RPMI7951 (cell line): ENCODE results near the gene MANSC4. TPM values are rescaled to one million over a fixed set of nuclear protein-coding genes. Genes with fewer than 3 reads are reported as not detected.

Experiments
- DNase-seq: peaks from one replicate; pipeline ENCODE4 v3.0.0-alpha.2; 2012; ENCODE audit warnings: low read depth
- total RNA-seq: library from RNA; depleted of rRNA; stranded (reverse); fragments of >200 nt; shearing (Covaris generic); gene quantifications from 2 replicates; pipeline ENCODE4 v1.2.3, GENCODE V29; 2014

MANSC4 gene
- total RNA-seq, 1 experiment from 2014 or later = not detected

DNA sequence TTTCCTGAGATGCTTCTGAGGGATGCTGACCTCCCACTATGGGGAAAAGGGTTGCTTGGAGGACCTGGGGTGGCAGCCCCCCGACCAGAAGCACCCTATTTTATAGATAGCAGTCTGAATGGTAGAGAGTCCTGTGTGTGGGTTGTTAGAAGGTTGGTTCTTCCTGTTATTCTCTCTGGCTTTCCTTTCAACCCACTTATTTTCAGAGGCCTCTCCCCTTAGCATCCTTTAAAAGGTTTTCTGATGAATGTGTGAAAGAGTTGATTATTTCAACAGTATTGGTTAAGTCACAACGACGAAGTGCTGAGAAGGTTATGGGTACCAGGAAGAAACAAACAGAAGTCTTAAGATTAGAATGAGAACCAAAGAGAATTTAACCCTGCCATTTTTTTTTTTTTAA lies 20.8 kb upstream of the MANSC4 start:
- DNase-seq = no peak

DNA sequence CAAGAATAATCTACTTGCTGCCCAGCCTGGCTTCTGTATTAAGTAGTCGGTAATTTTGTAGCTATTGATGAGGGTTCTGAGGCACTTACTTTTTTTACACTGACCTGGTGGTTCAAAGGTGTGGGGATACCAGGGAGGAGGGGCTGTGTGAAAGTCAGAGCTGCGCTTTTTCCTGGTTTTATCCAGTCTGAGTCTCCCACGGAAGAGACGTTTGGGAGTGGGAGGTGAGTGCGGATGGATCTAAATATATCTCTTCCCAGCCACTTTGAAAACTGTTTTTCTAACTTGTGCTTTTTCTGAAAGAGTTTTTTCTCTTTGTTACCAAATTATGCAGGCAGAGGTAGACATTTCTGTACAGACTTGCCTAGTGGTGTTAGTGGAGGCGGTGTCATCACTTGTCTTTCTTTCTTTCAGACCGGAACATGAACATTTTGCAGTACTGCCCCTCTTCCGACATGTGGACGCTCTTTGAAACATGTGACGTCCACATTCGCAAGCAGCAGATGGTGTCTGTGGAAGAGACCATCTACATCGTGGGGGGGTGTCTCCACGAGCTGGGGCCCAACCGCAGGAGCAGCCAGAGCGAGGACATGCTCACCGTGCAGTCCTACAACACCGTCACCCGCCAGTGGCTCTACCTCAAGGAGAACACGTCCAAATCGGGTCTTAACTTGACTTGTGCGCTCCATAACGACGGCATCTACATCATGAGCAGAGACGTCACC lies 17.4 kb upstream of the MANSC4 start:
- no peak for DNase-seq

- no peak for DNase-seq
Measured at GRCh38 chr12:27796128-27796527, 16.1 kb upstream of the MANSC4 start.

DNA sequence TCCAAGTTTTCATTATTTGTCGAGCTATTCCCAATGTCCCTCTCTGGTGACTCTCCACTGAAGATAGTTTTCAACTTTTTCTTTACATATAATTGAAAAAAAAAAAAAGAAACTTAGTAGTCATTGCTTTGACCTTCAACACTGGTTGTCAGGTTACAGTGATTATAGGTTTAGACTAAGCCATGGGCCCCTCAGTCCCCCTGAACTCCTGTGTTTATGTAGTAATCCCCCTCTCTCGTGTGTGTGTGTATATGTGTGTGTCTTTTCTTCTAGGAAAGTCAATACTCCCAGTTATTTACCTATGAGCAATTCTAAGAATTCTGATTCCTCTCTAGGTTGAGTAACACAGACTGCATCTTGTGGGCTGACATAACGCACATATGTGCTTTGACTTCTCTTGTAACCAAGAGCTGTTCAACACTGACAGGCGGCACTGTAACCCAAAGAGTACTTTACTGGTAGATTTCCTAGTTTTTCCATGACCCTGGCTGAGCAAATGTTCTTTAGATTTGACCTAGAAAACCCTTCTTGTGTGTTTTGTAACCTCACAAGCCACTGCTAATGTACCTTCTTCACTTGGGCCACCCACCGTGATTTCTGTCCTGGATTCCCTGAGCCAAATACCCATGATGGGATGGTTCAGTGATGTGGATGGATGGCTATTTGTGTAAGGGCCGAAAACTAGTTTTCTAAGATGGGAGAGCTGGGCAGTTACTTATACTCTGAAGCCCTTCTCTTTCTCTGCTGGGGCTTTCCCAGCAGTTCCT lies 15.0 kb upstream of the MANSC4 start:
- DNase-seq = no peak

DNA sequence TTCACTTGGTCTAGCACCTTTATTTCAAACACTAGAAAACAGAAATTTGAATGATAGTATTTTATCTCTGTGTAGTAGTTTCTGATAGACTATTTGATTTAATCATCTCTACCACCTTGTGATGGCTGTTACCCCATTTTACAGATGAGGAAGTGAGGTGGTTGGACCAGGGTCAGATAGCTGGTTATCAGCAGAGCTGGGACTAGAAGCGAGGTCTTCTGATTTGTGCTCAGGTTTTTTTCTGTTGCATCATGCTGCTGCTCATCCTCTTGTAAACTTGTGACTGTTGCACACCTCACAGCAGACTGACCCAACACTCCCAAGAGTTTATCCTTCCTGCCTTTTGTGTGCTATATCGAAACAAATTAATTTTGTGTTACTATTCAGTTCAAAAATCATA lies 10.1 kb upstream of the MANSC4 start:
- DNase-seq = no peak

DNA sequence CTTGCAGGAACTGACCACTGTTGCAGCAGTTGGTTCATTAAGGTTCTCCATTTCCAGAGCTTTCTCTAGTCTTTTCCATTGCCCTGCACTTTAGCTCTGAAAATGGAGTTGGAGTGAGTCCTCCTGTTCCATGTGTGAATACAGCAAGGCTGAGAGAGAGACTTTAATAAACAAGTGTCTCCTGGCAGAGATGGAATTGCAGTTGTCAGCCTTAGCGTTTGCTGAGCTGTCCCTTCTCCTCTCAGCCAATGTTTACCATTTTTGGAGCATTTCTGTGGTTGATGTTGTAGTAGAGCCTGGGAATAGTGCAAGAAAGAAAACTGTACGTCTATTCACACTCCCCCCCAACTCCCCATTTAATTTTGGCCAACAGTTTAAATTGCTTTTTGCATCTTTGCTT lies 7.5 kb upstream of the MANSC4 start:
- DNase-seq = no peak

GRCh38 chr12:27785882-27786570 lies 6.0 kb upstream of the MANSC4 start:
- peak; percentile 38 for DNase-seq

DNA sequence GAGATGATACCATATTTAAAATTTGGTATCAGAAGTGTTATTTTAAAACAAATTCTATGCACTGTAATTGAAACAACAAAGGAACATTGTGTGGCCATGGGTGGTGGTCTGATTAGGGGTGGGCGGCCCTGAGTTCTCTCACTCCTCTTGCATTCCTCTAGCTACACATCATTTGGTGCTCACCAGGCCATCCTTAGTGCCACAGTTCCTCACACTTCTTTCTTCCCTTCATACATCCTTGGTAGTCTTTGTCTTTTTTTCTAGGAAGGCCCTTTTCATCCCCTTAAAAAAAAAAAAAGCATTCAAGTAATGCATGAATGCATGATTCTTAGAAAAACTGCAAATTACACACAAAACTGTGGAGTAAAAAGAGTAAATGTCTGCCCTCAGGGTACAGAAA lies 2.4 kb upstream of the MANSC4 start:
- no peak for DNase-seq

GRCh38 chr12:27781680-27782079 lies 1.6 kb upstream of the MANSC4 start:
- DNase-seq = no peak

DNA sequence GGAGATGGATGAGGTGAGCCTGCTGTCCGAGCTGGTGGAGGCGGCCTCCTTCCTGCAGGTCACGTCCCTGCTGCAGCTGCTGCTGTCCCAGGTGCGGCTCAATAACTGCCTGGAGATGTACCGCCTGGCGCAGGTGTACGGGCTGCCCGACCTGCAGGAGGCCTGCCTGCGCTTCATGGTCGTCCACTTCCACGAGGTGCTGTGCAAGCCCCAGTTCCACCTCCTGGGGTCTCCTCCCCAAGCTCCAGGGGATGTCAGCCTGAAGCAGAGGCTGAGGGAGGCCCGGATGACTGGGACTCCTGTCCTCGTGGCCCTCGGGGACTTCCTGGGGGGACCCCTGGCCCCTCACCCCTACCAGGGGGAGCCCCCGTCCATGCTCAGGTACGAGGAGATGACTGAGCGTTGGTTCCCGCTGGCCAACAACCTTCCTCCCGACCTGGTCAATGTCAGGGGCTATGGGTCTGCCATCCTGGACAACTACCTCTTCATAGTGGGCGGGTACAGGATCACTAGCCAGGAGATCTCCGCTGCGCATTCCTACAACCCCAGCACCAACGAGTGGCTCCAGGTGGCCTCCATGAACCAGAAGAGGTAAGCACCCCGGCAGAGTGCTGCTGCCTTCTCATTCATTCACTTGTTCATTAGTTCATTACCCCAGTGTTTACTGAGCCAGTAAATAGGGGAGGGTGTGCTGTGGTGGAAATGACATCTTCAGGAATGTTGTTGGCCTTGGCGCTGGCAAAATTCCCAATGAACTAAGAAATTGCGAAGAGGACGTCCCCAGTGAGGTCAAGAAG lies 774 bp upstream of the MANSC4 start:
- peak; percentile 60 for DNase-seq

DNA sequence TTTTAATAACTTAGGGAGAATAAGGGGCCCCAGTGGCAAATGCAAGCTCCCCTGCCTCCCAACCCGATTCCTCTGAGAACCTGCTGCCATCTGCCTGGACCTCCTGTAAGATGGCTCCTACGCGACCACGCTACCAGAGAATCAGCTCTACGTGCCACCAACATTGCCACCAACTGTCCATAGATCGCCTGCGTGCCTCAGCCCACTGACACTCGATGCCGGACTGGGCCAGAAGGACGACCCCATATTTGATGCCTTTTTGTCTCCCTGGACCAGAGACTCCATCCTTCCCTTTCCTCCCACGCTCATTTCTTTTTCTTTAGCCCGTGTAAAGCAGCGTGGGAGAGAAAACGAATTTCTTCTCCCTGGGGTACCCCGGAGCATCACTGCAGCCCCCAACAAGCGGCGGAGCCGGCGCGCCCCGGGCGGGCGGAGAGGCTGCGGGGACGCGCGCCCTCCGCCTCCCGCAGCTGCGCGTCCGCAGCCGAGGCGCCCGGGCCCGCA lies 568 bp downstream of the MANSC4 start:
- peak; percentile 36 for DNase-seq

GRCh38 chr12:27778206-27778605 lies 1.8 kb downstream of the MANSC4 start:
- no peak for DNase-seq

GRCh38 chr12:27777141-27777540 lies 2.9 kb downstream of the MANSC4 start:
- DNase-seq = no peak

DNA sequence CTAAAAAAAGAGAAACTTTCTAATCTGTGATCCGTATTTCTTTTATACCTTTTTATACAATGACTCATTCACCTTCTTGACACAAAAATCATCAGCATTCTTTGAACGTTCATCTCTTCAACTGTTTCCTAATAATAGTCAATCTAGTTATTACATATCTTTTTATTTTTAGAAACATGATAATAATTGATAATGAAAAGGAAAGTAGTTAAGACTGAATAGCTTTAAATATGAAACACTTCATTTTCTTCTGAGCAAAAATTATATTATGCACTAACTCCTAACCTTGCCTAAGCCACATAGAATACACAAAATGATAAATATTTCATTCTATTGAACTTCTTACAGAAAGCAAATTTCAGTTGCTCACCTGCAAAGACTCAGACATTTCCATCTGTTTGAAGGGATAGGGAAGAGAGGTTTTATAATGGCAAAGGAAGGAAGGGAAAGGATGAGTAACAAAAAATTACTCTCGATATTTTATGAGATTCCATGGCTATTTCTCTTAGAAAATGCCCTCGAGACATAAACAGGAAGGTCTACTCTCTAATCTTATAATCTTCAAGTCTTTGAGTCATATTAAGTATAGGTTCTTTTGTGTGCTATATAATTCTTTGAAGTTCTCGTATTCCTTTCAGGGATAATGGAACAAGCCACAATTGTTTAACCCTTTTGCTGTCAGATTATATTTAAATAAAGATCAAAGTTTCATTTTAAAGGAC lies 7.5 kb downstream of the MANSC4 start:
- DNase-seq = peak; percentile 63

DNA sequence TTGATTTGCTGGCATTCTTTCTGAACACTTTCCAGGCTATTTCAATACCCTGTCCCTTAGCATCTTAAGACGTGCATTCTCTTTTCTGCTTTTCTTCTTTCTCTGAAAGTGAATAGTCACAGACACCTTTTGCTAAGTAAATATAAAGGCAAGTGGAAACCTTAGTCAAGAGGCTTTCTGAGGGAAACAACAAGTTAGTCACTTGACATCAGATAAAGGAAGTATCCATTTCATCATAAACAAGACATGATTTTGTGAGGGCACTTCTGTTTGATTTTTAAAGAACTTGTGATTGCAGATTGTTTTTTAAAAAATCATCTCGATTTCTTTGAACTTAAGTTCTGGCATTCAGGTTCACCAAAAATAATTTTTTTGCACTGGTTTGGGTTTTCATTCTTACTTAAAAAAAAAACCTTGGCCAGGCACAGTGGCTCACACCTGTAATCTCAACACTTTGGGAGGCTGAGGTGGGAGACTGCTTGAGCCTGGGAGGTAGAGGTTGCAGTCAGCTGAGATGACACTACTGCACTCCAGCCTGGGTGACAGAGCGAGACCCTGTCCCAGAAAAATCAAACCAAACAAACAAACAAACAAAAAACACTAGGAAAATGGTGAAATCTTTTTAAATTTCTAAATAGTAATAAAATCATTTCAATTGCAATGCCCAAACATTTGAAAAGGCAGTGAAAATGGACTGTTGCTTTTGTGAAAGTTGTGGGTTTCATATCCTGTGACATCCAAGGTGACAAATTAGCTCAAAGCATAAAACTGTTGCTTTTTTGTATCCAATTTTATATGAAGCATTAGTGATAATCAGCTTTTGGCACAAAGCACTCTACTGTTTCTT lies 8.3 kb downstream of the MANSC4 start:
- DNase-seq = no peak

- DNase-seq = no peak
Measured at GRCh38 chr12:27769142-27769673, 10.8 kb downstream of the MANSC4 start.

DNA sequence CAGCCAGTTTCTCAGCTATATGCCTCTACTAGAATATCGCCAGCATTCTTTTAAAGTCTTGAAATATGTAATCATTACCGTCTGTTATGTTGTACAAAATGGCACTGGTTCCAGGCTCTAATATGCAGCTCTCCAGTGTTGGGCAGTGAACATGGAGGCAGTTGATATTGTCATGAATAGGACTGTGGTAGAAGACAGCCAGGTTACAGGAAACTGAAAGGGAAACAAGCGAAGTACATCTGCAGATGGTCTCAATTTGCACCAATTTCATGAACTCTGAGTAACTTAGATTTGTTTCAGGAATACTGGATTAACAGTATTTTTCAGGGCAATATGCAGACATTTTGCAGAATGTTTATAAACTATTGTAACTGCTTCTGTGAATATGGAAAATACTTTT lies 13.4 kb downstream of the MANSC4 start:
- DNase-seq = no peak

DNA sequence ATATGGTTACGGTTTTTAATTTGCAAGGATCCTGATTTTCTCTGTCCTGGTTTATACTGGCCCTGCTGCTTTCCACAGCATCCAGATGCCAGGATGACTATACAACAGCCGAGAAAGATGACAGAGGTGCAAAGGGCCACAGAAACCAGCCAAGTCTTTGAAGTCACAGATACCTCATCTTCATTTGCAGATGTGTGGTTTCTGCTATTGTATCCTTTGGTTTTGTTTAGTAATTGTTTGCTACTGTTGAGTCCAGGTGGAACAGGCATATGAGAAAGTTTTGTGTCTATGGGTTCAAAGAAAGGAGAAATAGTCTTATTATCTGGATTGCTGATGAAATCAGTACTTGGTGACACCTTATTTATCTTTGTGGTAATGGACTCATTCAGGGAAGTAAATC lies 17.3 kb downstream of the MANSC4 start:
- DNase-seq = no peak

DNA sequence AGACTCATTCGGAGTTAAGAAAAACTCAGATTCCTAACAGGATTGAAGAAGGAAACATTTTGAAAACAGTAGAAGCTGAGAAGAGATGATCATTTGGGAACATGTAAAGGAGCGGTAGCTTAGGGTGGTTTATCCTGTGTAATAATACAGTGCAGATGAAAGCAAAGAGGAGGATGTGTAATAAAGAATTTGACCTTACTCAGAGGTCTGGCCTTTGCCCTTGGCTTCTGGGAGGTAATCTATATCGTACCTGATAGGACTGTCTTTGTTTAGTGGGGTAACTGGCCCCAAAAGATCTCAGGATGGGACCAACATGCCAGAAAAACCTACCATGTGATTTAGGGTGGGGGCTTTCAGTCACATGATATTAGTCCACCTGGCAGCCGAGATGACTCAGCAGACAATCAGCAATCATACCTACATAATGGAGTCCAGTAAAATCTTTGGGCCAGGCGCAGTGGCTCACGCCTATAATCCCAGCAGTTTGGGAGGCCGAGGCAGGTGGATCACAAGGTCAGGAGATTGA lies 23.3 kb downstream of the MANSC4 start:
- no peak for DNase-seq

DNA sequence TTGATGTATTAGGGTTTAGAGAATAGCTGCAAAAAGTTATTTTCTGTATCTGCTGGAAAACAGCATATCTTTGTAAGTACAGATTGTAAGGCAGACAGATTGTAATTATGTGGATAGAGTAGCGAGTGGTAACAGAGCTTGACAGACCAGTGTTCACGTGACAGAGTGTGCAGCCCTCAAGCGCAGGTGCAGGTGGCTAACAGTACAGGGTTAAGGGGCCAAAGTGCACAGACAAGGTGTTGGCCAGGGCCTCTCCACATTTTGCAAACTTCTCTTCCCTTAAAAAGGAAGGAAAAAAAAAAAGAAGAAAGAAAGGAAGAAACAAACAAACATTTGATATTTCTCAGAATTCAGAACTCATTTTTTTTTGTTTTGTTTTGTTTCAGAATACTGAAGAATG lies 25.2 kb downstream of the MANSC4 start:
- no peak for DNase-seq
